B cell (primary cell): ENCODE measurements around the gene ZBTB24. TPM values are rescaled to one million over a fixed set of nuclear protein-coding genes. Genes with fewer than 3 reads are reported as not detected.

Experiments
- ATAC-seq: fragments of 200-7000 bp; cut with Tn5 transposase; one replicate; pipeline ENCODE4 v1.10.0; 2021; ENCODE audit warnings: low read depth, mild to moderate bottlenecking, moderate number of reproducible peaks, moderate library complexity
- CTCF ChIA-PET: fragments of 350-600 bp; sonication (Branson Sonifier 250); formaldehyde crosslinking; loops from one replicate; lab custom pipeline; 2021; ENCODE audit warnings: antibody characterized with exemption, inconsistent platforms; lab: Charles Lee
- POLR2A ChIA-PET: fragments of 350-600 bp; sonication (Branson Sonifier 250); formaldehyde crosslinking; loops from one replicate; lab custom pipeline; 2021; ENCODE audit warnings: antibody characterized with exemption; lab: Charles Lee
- DNase-seq: peaks from one replicate; pipeline ENCODE4 v3.0.0; 2013
- H2AFZ ChIP-seq: 2 replicates; pipeline ENCODE4 v1.6.1; 2012; ENCODE audit warnings: mild to moderate bottlenecking, low read depth, low read length; ENCODE audit not compliant: insufficient read depth, poor library complexity, severe bottlenecking
- H3K27ac ChIP-seq, 2 donors: 1 replicate in 1 of 2; 2 replicates in 1 of 2; pipeline ENCODE4 v1.5.1; 2012 to 2013; ENCODE audit warnings: low read length in 2 of 2, mild to moderate bottlenecking in 2 of 2, moderate library complexity in 1 of 2
- H3K27me3 ChIP-seq, 4 experiments: fragments of 200-600 bp in 1 of 4; sonication (generic) in 1 of 4; replicated peaks in 1 of 4; 1 replicate in 2 of 4; 2 replicates in 2 of 4; pipeline versions ENCODE4 v1.6.1 to v1.7.0; 2013 to 2016; ENCODE audit warnings: low read length in 3 of 4, mild to moderate bottlenecking in 2 of 4, mixed read lengths in 1 of 4, moderate library complexity in 1 of 4; ENCODE audit not compliant: insufficient read depth in 4 of 4, control insufficient read depth in 3 of 4; ENCODE audit errors: control extremely low read depth in 1 of 4
- H3K36me3 ChIP-seq, 2 experiments: replicated peaks in 1 of 2; 1 replicate in 1 of 2; 2 replicates in 1 of 2; pipeline versions ENCODE4 v1.6.1 to v1.7.1; 2013; ENCODE audit warnings: low read length in 1 of 2; ENCODE audit not compliant: insufficient read depth in 2 of 2, control insufficient read depth in 1 of 2; ENCODE audit errors: control extremely low read depth in 1 of 2, extremely low read depth in 1 of 2
- H3K4me1 ChIP-seq, 2 donors: fragments of 200-600 bp in 1 of 2; sonication (generic) in 1 of 2; 1 replicate in 1 of 2; 2 replicates in 1 of 2; pipeline versions ENCODE4 v1.5.1 to v1.6.1; 2013 to 2017; ENCODE audit warnings: low read length in 2 of 2; ENCODE audit not compliant: control insufficient read depth in 2 of 2, insufficient read depth in 2 of 2
- H3K4me2 ChIP-seq: replicated peaks from 2 replicates; pipeline ENCODE3; 2012; ENCODE audit warnings: mild to moderate bottlenecking, low read depth, low read length; ENCODE audit not compliant: poor library complexity, severe bottlenecking
- H3K4me3 ChIP-seq, 5 experiments: fragments of 200-600 bp in 1 of 5; sonication (generic) in 1 of 5; 1 replicate in 3 of 5; 2 replicates in 2 of 5; pipeline versions ENCODE4 v1.5.1 to v1.7.0; 2011 to 2016; ENCODE audit warnings: low read length in 4 of 5, mild to moderate bottlenecking in 4 of 5, low read depth in 2 of 5, control low read depth in 1 of 5, moderate library complexity in 1 of 5; ENCODE audit not compliant: insufficient read depth in 1 of 5; ENCODE audit errors: control extremely low read depth in 1 of 5, extremely low read depth in 1 of 5
- H3K79me2 ChIP-seq: fragments of 200-600 bp; sonication (generic); one replicate; pipeline ENCODE4 v1.6.0; 2016; ENCODE audit warnings: low read length; ENCODE audit not compliant: control insufficient read depth, insufficient read depth
- H3K9ac ChIP-seq: fragments of 200-600 bp; sonication (generic); 2 replicates; pipeline ENCODE4 v1.6.1; 2017; ENCODE audit warnings: mild to moderate bottlenecking, low read length, moderate library complexity
- H3K9me3 ChIP-seq, 3 donors: one replicate each; pipeline versions ENCODE4 v1.6.1 to v1.7.1; 2013; ENCODE audit warnings: low read length in 2 of 3; ENCODE audit not compliant: control insufficient read depth in 2 of 3, insufficient read depth in 1 of 3; ENCODE audit errors: control extremely low read depth in 1 of 3
- H4K20me1 ChIP-seq: 2 replicates; pipeline ENCODE4 v1.6.0; 2012; ENCODE audit warnings: mild to moderate bottlenecking, low read length; ENCODE audit not compliant: insufficient read depth, control insufficient read depth, poor library complexity, severe bottlenecking
- H3K27ac Mint-ChIP-seq: one replicate; pipeline ENCODE4 v1.8.0; 2021; ENCODE audit warnings: mixed read lengths
- H3K27me3 Mint-ChIP-seq: one replicate; pipeline ENCODE4 v1.8.0; 2021; ENCODE audit warnings: mixed read lengths
- H3K4me1 Mint-ChIP-seq: one replicate; pipeline ENCODE4 v1.8.0; 2021; ENCODE audit warnings: mixed read lengths
- H3K4me3 Mint-ChIP-seq: one replicate; pipeline ENCODE4 v1.8.0; 2021; ENCODE audit warnings: mixed read lengths
- H3K9me3 Mint-ChIP-seq: one replicate; pipeline ENCODE4 v1.8.0; 2022; ENCODE audit warnings: mixed read lengths; ENCODE audit not compliant: insufficient read depth
- EZH2 ChIP-seq: IDR thresholded peaks from 2 replicates; pipeline ENCODE4 v1.6.1; 2012; ENCODE audit warnings: borderline replicate concordance, low read depth, mild to moderate bottlenecking, moderate library complexity, low read length; ENCODE audit not compliant: insufficient read depth, poor library complexity, severe bottlenecking
- WGBS: methylation state at CpG from one replicate; pipeline ENCODE4 v1.1.5; 2013; ENCODE audit warnings: missing lambda C conversion rate; ENCODE audit not compliant: insufficient coverage; 5-methylcytosine and 5-hydroxymethylcytosine counted together
- intact Hi-C: fragments of 100-400 bp; cut with micrococcal nuclease; formaldehyde crosslinking; loops from one replicate; pipeline ENCODE4 v1.10.0; 2022
- polyA plus RNA-seq: library from polyadenylated mRNA; depleted of rRNA; stranded (reverse); fragments of >200 nt; gene quantifications from 2 replicates; pipeline ENCODE4 v1.2.3, GENCODE V29; 2012
- total RNA-seq, 2 donors: library from RNA; stranded (reverse); fragments of 120-200 nt in 1 of 2; gene quantifications; 1 replicate in 1 of 2; 2 replicates in 1 of 2; pipeline versions ENCODE4 v1.2.3 to v1.2.4, GENCODE V29; 2013 to 2022
- TF ChIP-seq, protein P1 (sequence below): fragments of 200-600 bp; IDR thresholded peaks from one replicate; pipeline ENCODE4 v1.8.0; 2022; ENCODE audit warnings: antibody characterized with exemption, mild to moderate bottlenecking

The ZBTB24 gene
- total and polyA plus RNA-seq, 2 donors (not counting 1 experiment from before 2014, with no cell fraction given), result 10.6 to 31.4 TPM

DNA sequence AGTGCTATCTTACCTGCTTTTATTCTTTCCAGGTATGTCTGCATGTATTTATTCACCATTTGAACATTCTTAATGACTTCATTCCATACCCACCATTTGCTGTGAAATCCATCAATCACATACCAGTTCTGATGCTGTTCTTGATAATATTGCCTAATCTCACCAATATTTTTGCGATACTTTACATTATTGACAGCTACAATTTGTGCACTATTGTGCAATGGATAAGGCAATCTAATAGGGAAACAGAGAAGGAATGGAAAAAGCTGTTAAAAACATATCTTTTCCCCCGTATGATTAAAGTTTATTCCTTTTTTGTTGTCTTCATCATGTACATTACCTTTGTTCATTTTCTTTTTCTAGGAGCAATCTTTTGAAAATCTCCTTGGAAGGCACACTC, 23.3 kb upstream of the ZBTB24 start:
- intact Hi-C loops, result no loop called here
- no peak overlapping the region for H3K27ac ChIP-seq
- H3K9ac ChIP-seq, result no peak overlapping the region
- H2AFZ ChIP-seq, result no peak overlapping the region
- TF ChIP-seq, protein P1, sequence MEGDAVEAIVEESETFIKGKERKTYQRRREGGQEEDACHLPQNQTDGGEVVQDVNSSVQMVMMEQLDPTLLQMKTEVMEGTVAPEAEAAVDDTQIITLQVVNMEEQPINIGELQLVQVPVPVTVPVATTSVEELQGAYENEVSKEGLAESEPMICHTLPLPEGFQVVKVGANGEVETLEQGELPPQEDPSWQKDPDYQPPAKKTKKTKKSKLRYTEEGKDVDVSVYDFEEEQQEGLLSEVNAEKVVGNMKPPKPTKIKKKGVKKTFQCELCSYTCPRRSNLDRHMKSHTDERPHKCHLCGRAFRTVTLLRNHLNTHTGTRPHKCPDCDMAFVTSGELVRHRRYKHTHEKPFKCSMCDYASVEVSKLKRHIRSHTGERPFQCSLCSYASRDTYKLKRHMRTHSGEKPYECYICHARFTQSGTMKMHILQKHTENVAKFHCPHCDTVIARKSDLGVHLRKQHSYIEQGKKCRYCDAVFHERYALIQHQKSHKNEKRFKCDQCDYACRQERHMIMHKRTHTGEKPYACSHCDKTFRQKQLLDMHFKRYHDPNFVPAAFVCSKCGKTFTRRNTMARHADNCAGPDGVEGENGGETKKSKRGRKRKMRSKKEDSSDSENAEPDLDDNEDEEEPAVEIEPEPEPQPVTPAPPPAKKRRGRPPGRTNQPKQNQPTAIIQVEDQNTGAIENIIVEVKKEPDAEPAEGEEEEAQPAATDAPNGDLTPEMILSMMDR, result no peak
- TF ChIP-seq EZH2, result no peak
- WGBS, result no CpG with 5 or more reads among the region's 2 CpGs
- peaks cover 0 to 6% (median 0%) of the 10 kb centered on the region in 3 donors for H3K9me3 ChIP-seq
- no peaks in the 10 kb centered on the region for H3K79me2 ChIP-seq
- H3K4me1 Mint-ChIP-seq, result no peaks in the 10 kb centered on the region
- H4K20me1 ChIP-seq, result no peaks in the 10 kb centered on the region
- no peak overlapping the region for H3K4me2 ChIP-seq
- no peaks in the 10 kb centered on the region for H3K4me1 ChIP-seq
- H3K27me3 ChIP-seq, result no peaks in the 10 kb centered on the region
- no peak overlapping the region for H3K27ac Mint-ChIP-seq
- ChIA-PET CTCF (interaction anchor here (1.2 kb wide), 1 partner anchor 123 kb away, joined by 3 read pairs; no protein-coding TSS in a partner anchor), POLR2A (no interaction called here)
- no peaks in the 10 kb centered on the region for H3K36me3 ChIP-seq
- no peak overlapping the region for H3K4me3 ChIP-seq
- H3K4me3 Mint-ChIP-seq, result no peak overlapping the region
- ATAC-seq, result no peak
- H3K27me3 Mint-ChIP-seq, result peaks cover 3% of the 10 kb centered on the region
- H3K9me3 Mint-ChIP-seq, result peaks cover 2% of the 10 kb centered on the region
- no peak for DNase-seq

DNA sequence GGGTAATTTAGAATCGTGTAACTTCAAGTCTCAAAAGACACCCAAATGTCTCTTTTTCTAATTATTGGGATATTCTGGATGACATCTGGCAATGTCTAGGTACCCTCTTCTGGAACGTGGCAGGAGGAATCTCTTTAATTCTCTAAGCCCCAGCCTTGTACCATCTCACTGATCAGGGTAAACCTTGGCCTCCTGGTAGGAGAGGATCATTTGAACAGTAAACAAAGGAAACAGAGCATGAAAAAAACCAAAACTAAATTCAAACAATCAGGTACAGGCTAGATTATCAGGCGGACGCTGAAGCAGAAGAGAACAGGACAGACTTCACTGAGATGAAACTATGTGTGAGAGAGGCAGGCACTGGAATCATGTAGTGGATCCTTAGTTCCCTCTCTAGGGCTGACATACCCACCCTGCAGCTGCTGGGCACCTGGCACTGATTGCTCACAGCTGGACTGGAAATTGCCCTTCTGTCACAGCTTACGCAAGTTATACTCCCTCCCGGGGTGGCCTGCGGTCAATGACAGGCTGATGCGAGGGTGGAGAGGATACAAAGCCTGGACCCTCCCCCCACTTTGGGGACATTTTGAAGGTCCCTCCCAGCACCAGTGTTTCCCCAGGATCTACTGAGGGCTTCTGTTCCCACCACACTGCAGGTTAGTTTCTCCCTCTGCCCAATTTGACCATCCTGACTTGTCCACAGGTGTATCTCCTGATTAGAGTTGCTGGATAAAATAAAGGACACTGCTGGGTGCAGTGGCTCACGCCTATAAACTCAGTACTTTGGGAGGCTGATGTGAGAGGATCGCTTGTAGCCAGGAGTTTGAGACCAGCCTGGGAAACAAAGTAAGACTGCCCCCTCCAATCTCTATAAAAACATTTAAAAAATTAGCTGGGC, 20.6 kb upstream of the ZBTB24 start:
- Mint-ChIP-seq H3K9me3 (no peaks in the 10 kb centered on the region), H3K27me3 (peaks cover 3% of the 10 kb centered on the region), H3K4me1 (no peaks in the 10 kb centered on the region), H3K27ac (no peak overlapping the region), H3K4me3 (no peak overlapping the region)
- Histone ChIP-seq H3K36me3 (no peaks in the 10 kb centered on the region), H3K27me3 (no peaks in the 10 kb centered on the region), H2AFZ (no peak overlapping the region), H3K4me2 (no peak overlapping the region), H3K79me2 (no peaks in the 10 kb centered on the region), H3K27ac (no peak overlapping the region), H3K9me3 (no peaks in the 10 kb centered on the region), H3K4me3 (no peak overlapping the region), H4K20me1 (no peaks in the 10 kb centered on the region), H3K4me1 (no peaks in the 10 kb centered on the region), H3K9ac (no peak overlapping the region)
- ChIA-PET POLR2A (no interaction called here), CTCF (no interaction called here)
- no peak for DNase-seq
- intact Hi-C loops, result no loop called here
- TF ChIP-seq, protein P1, result no peak
- no peak for TF ChIP-seq EZH2
- WGBS, result 93% methylated on average over 5 of the region's 10 CpGs
- no peak for ATAC-seq
